Esophagus squamous epithelium (tissue), 4 donors: ENCODE data around the gene FBXL20.
A peak's percentile ranks its signal among the peaks of the same experiment; 100 is the strongest.

Experiments
- CTCF ChIP-seq, 6 experiments: fragments of 450-650 bp in 4 of 6; fragments of 200-600 bp in 2 of 6; sonication (generic) in 2 of 6; IDR thresholded peaks; one replicate each; pipeline ENCODE4 v1.5.1; 2016 to 2019; ENCODE audit warnings: antibody characterized with exemption in 6 of 6, mild to moderate bottlenecking in 4 of 6, moderate library complexity in 4 of 6
- POLR2A ChIP-seq, 4 donors: fragments of 450-650 bp; IDR thresholded peaks; one replicate each; pipeline ENCODE4 v1.6.1; 2017; ENCODE audit warnings: antibody characterized with exemption in 4 of 4, mild to moderate bottlenecking in 4 of 4, moderate library complexity in 3 of 4

GRCh38 chr17:39239640-39240314, 161.6 kb downstream of the FBXL20 start:
- TF ChIP-seq CTCF (IDR thresholded peaks at IDR 0.05) = peak; percentile 44 to 73 (median 62)
- TF ChIP-seq POLR2A (IDR thresholded peaks at IDR 0.05) = no peak
